Endothelial cell (in vitro differentiated cells): ENCODE results near the gene OLFM2. TPM values are rescaled to one million over a fixed set of nuclear protein-coding genes. Genes with fewer than 3 reads are reported as not detected.
A peak's percentile ranks its signal among the peaks of the same experiment; 100 is the strongest.

ENCODE experiments used
- DNase-seq: peaks from one replicate; pipeline ENCODE4 v3.0.0; 2021; ENCODE audit warnings: low spot score
- H3K27ac Mint-ChIP-seq: one replicate; pipeline ENCODE4 v1.8.0; 2021; ENCODE audit warnings: mixed read lengths, inconsistent platforms; ENCODE audit not compliant: unreplicated experiment
- H3K27me3 Mint-ChIP-seq: one replicate; pipeline ENCODE4 v1.8.0; 2021; ENCODE audit warnings: mild to moderate bottlenecking, moderate library complexity, mixed read lengths, inconsistent platforms; ENCODE audit not compliant: unreplicated experiment
- H3K36me3 Mint-ChIP-seq: one replicate; pipeline ENCODE4 v1.8.0; 2021; ENCODE audit warnings: mild to moderate bottlenecking, low read depth, mixed read lengths, inconsistent platforms; ENCODE audit not compliant: unreplicated experiment
- H3K4me1 Mint-ChIP-seq: one replicate; pipeline ENCODE4 v1.8.0; 2021; ENCODE audit warnings: mild to moderate bottlenecking, mixed read lengths, inconsistent platforms; ENCODE audit not compliant: unreplicated experiment
- H3K4me3 Mint-ChIP-seq: one replicate; pipeline ENCODE4 v1.8.0; 2021; ENCODE audit warnings: mild to moderate bottlenecking, mixed read lengths, inconsistent platforms; ENCODE audit not compliant: unreplicated experiment
- H3K9me3 Mint-ChIP-seq: one replicate; pipeline ENCODE4 v1.8.0; 2021; ENCODE audit warnings: mixed read lengths, inconsistent platforms; ENCODE audit not compliant: unreplicated experiment
- CTCF ChIP-seq: fragments of 200-600 bp; sonication (generic); IDR thresholded peaks from one replicate; pipeline ENCODE4 v1.5.0; 2021; ENCODE audit warnings: antibody characterized with exemption; ENCODE audit not compliant: unreplicated experiment
- total RNA-seq: library from RNA; stranded (reverse); fragmentation: NEBNext Ultra II Directional; extraction: Animal tissue kit (Norgen Biotek cat#: 25700); gene quantifications from one replicate; pipeline ENCODE4 v1.2.1, GENCODE V29; 2021; ENCODE audit not compliant: unreplicated experiment

OLFM2 gene
- total RNA-seq, 1 donor from 2014 or later: 12.0 TPM

GRCh38 chr19:9901642-9902041 lies 34.7 kb downstream of the OLFM2 start:
- Mint-ChIP-seq H3K27me3 (peaks cover under 1% of the 10 kb centered on the region), H3K27ac (no peak overlapping the region), H3K36me3 (peaks cover 3% of the 10 kb centered on the region), H3K9me3 (no peaks in the 10 kb centered on the region), H3K4me3 (no peak overlapping the region), H3K4me1 (no peaks in the 10 kb centered on the region)
- no peak for TF ChIP-seq CTCF
- no peak for DNase-seq

- TF ChIP-seq CTCF: no peak
- Mint-ChIP-seq H3K27ac (no peak overlapping the region), H3K27me3 (peaks cover 3% of the 10 kb centered on the region), H3K36me3 (peaks cover 3% of the 10 kb centered on the region), H3K9me3 (no peaks in the 10 kb centered on the region), H3K4me3 (no peak overlapping the region), H3K4me1 (no peaks in the 10 kb centered on the region)
- DNase-seq: no peak
These were observed 35.3 kb downstream of the OLFM2 start for GRCh38 chr19:9901020-9901419.

- no peaks in the 10 kb centered on the region for H3K4me1 Mint-ChIP-seq
These were observed 44.5 kb downstream of the OLFM2 start for GRCh38 chr19:9891609-9892373.

GRCh38 chr19:9885077-9885552 lies 51.2 kb downstream of the OLFM2 start:
- no peak overlapping the region for H3K4me3 Mint-ChIP-seq
- no peaks in the 10 kb centered on the region for H3K9me3 Mint-ChIP-seq
- TF ChIP-seq CTCF: peak; percentile 50
- H3K36me3 Mint-ChIP-seq: peaks cover 3% of the 10 kb centered on the region
- peak; percentile 9 for DNase-seq
- no peaks in the 10 kb centered on the region for H3K4me1 Mint-ChIP-seq
- peaks cover 17% of the 10 kb centered on the region for H3K27me3 Mint-ChIP-seq
- no peak overlapping the region for H3K27ac Mint-ChIP-seq

More at GRCh38 chr19:9891609-9892373, 44.5 kb downstream of the OLFM2 start:
- H3K36me3 Mint-ChIP-seq: no peaks in the 10 kb centered on the region
- no peak overlapping the region for H3K27ac Mint-ChIP-seq
- DNase-seq: no peak
- peaks cover 20% of the 10 kb centered on the region for H3K27me3 Mint-ChIP-seq
- no peaks in the 10 kb centered on the region for H3K9me3 Mint-ChIP-seq
- H3K4me3 Mint-ChIP-seq: no peak overlapping the region
- TF ChIP-seq CTCF: no peak

- no peak for TF ChIP-seq CTCF
- Mint-ChIP-seq H3K27me3 (peaks cover 11% of the 10 kb centered on the region), H3K4me3 (no peak overlapping the region), H3K4me1 (peaks cover 6% of the 10 kb centered on the region), H3K27ac (no peak overlapping the region), H3K36me3 (peaks cover 3% of the 10 kb centered on the region), H3K9me3 (no peaks in the 10 kb centered on the region)
- no peak for DNase-seq
These were observed 52.6 kb downstream of the OLFM2 start for GRCh38 chr19:9883764-9884163.
